Panc1 (cell line): ENCODE results near the gene NECTIN4. TPM values are rescaled to one million over a fixed set of nuclear protein-coding genes. Genes with fewer than 3 reads are reported as not detected.

ENCODE experiments used
- ATAC-seq: fragments of 200-7000 bp; cut with Tn5 transposase; 2 replicates; pipeline ENCODE4 v1.9.1; 2020; ENCODE audit warnings: mild to moderate bottlenecking, moderate library complexity
- BruUV-seq: library from RNA; stranded (reverse); fragments of 400-500 nt; replicated peaks from 2 replicates; lab custom pipeline; 2021; lab: Mats Ljungman, UMichigan
- CTCF ChIA-PET: fragments of 300-600 bp; sonication (Branson Sonifier 250); formaldehyde crosslinking; loops from one replicate; lab custom pipeline; 2022; ENCODE audit warnings: antibody characterized with exemption; lab: Charles Lee
- POLR2A ChIA-PET: fragments of 300-600 bp; sonication (Branson Sonifier 250); formaldehyde crosslinking; loops from one replicate; lab custom pipeline; 2022; ENCODE audit warnings: antibody characterized with exemption; lab: Charles Lee
- DNase-seq: peaks from one replicate; pipeline ENCODE4 v3.0.0-alpha.2; 2010; ENCODE audit warnings: low read depth, low spot score
- H3K27ac ChIP-seq: 2 replicates; pipeline ENCODE4 v1.5.1; 2011; ENCODE audit warnings: mild to moderate bottlenecking, low read length, inconsistent platforms
- H3K27me3 ChIP-seq: fragments of 200-500 bp; sonication (Bioruptor generic); 2 replicates; pipeline ENCODE4 v1.6.0; 2014; ENCODE audit warnings: low read length, inconsistent platforms; ENCODE audit not compliant: control insufficient read depth, insufficient read depth
- H3K36me3 ChIP-seq: fragments of 200-500 bp; sonication (Bioruptor generic); 2 replicates; pipeline ENCODE4 v1.5.1; 2014; ENCODE audit warnings: inconsistent platforms, mild to moderate bottlenecking, low read length, moderate library complexity; ENCODE audit not compliant: control insufficient read depth, insufficient read depth
- H3K4me1 ChIP-seq: 2 replicates; pipeline ENCODE4 v1.5.1; 2011; ENCODE audit warnings: inconsistent platforms, mild to moderate bottlenecking, low read length, moderate library complexity; ENCODE audit not compliant: control insufficient read depth, insufficient read depth
- H3K4me3 ChIP-seq, 2 experiments: 2 replicates each; pipeline ENCODE4 v1.5.1; 2011 to 2012; ENCODE audit warnings: low read depth in 2 of 2, low read length in 2 of 2, mild to moderate bottlenecking in 2 of 2, inconsistent platforms in 1 of 2, moderate library complexity in 1 of 2
- H3K9me3 ChIP-seq: fragments of 200-500 bp; sonication (Bioruptor generic); 2 replicates; pipeline ENCODE4 v1.5.1; 2014; ENCODE audit warnings: low read depth, mild to moderate bottlenecking, inconsistent platforms, low read length, moderate library complexity; ENCODE audit not compliant: control insufficient read depth, insufficient read depth
- POLR2AphosphoS5 ChIP-seq: IDR thresholded peaks from 2 replicates; pipeline ENCODE4 v1.6.1; 2012; ENCODE audit warnings: mild to moderate bottlenecking, low read depth, low read length, moderate library complexity
- SIN3A ChIP-seq: IDR thresholded peaks from 2 replicates; pipeline ENCODE4 v1.6.1; 2012; ENCODE audit warnings: low read depth, mild to moderate bottlenecking, low read length, moderate library complexity, borderline replicate concordance; ENCODE audit not compliant: insufficient read depth
- TCF7L2 ChIP-seq: IDR thresholded peaks from 2 replicates; pipeline ENCODE4 v1.6.1; 2011; ENCODE audit warnings: mild to moderate bottlenecking, low read depth, low read length, inconsistent platforms
- in situ Hi-C: cut with HindIII; loops from 2 replicates; pipeline ENCODE4 v1.10.0; 2016; ENCODE audit warnings: low sequenced_read_pairs, low pct_unique_long_range_greater_than_20kb
- intact Hi-C: fragments of 100-400 bp; cut with micrococcal nuclease; formaldehyde crosslinking; loops from one replicate; pipeline ENCODE4 v1.10.0; 2022; ENCODE audit not compliant: unreplicated experiment
- total RNA-seq: library from RNA; stranded (reverse); gene quantifications from one replicate; pipeline ENCODE4 v1.2.1, GENCODE V29; 2021; ENCODE audit not compliant: unreplicated experiment
- TF ChIP-seq, protein P1 (sequence below): fragments of 450-650 bp; IDR thresholded peaks from 2 replicates; pipeline ENCODE4 v1.5.1; 2017; ENCODE audit warnings: mild to moderate bottlenecking
- TF ChIP-seq, protein P2 (sequence below), 2 experiments: IDR thresholded peaks; 2 replicates each; pipeline ENCODE4 v1.6.1; 2011 to 2012; ENCODE audit warnings: low read depth in 2 of 2, control low read depth in 1 of 2, low read length in 1 of 2, mild to moderate bottlenecking in 1 of 2, moderate library complexity in 1 of 2; ENCODE audit not compliant: insufficient read depth in 1 of 2

Gene NECTIN4
- total RNA-seq, 1 experiment from 2014 or later, result not detected

DNA sequence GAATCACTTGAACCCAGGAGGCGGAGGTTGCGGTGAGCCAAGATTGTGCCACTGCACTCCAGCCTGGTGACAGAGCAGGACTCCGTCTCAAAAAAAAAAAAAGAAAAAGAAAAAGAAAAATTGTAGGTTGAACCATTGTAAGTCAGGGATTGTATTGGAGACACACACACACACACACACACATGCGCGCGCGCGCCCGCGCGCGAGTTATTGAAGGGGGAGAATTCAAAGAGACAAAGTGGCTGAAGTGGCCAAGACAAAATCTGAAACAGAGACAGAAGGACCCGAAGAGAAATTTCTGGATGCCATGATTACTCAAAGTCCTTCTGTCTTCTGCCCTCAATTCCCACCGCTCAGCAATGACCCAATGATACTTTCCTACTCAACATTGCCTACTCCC is 5.1 kb upstream of the NECTIN4 start:
- POLR2A ChIA-PET, result no interaction called here
- no TSS peak for BruUV-seq
- CTCF ChIA-PET, result no interaction called here
- Histone ChIP-seq H3K27me3 (no peaks in the 10 kb centered on the region), H3K4me3 (no peak overlapping the region), H3K36me3 (no peaks in the 10 kb centered on the region), H3K9me3 (no peaks in the 10 kb centered on the region), H3K27ac (no peak overlapping the region), H3K4me1 (0 out of 2 replicates have a peak, but pooled peaks cover 6% of the 10 kb centered on the region)
- ATAC-seq (no peak), DNase-seq (no peak)
- in situ Hi-C loops (no loop called here), intact Hi-C loops (no loop called here)
- TF ChIP-seq, protein P1, sequence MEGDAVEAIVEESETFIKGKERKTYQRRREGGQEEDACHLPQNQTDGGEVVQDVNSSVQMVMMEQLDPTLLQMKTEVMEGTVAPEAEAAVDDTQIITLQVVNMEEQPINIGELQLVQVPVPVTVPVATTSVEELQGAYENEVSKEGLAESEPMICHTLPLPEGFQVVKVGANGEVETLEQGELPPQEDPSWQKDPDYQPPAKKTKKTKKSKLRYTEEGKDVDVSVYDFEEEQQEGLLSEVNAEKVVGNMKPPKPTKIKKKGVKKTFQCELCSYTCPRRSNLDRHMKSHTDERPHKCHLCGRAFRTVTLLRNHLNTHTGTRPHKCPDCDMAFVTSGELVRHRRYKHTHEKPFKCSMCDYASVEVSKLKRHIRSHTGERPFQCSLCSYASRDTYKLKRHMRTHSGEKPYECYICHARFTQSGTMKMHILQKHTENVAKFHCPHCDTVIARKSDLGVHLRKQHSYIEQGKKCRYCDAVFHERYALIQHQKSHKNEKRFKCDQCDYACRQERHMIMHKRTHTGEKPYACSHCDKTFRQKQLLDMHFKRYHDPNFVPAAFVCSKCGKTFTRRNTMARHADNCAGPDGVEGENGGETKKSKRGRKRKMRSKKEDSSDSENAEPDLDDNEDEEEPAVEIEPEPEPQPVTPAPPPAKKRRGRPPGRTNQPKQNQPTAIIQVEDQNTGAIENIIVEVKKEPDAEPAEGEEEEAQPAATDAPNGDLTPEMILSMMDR, result no peak
- TF ChIP-seq POLR2AphosphoS5 (no peak), TCF7L2 (no peak), SIN3A (no peak)
- TF ChIP-seq, protein P2, sequence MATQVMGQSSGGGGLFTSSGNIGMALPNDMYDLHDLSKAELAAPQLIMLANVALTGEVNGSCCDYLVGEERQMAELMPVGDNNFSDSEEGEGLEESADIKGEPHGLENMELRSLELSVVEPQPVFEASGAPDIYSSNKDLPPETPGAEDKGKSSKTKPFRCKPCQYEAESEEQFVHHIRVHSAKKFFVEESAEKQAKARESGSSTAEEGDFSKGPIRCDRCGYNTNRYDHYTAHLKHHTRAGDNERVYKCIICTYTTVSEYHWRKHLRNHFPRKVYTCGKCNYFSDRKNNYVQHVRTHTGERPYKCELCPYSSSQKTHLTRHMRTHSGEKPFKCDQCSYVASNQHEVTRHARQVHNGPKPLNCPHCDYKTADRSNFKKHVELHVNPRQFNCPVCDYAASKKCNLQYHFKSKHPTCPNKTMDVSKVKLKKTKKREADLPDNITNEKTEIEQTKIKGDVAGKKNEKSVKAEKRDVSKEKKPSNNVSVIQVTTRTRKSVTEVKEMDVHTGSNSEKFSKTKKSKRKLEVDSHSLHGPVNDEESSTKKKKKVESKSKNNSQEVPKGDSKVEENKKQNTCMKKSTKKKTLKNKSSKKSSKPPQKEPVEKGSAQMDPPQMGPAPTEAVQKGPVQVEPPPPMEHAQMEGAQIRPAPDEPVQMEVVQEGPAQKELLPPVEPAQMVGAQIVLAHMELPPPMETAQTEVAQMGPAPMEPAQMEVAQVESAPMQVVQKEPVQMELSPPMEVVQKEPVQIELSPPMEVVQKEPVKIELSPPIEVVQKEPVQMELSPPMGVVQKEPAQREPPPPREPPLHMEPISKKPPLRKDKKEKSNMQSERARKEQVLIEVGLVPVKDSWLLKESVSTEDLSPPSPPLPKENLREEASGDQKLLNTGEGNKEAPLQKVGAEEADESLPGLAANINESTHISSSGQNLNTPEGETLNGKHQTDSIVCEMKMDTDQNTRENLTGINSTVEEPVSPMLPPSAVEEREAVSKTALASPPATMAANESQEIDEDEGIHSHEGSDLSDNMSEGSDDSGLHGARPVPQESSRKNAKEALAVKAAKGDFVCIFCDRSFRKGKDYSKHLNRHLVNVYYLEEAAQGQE (IDR thresholded peaks at IDR 0.05; ENCODE audit: insufficient read depth in 1 of 2, low read depth in 2 of 2, low read length in 1 of 2), result no peak

DNA sequence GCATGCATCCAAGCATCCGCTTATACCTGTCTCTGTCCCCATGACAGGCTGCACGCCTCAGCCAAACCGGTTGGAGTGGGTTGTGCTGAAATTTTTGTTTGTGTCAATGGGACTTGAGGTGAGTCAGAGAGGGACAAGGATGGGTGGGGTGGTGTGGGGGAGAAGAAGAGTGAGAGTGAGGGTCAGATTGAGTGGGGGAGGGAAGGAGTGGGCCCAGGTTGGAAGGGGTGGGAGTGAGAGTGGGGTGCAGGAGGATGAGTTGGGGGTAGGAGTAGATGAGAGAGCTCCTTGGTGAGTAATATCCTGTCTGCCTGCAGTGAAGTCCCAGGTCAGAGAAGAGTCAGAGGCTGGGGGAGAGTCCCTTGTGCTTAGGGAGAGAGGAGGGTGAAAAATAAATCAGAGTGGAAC is 3.3 kb upstream of the NECTIN4 start:
- Histone ChIP-seq H3K27ac (no peak overlapping the region), H3K36me3 (no peaks in the 10 kb centered on the region), H3K9me3 (no peaks in the 10 kb centered on the region), H3K4me3 (no peak overlapping the region), H3K27me3 (no peaks in the 10 kb centered on the region), H3K4me1 (0 out of 2 replicates have a peak, but pooled peaks cover 3% of the 10 kb centered on the region)
- POLR2A ChIA-PET, result interaction anchor here (0.6 kb wide), 1 partner anchor 25 kb away, joined by 9 read pairs; the partner anchor contains the start of genes NIT1 and PFDN2
- in situ Hi-C loops (no loop called here), intact Hi-C loops (no loop called here)
- TF ChIP-seq SIN3A (no peak), TCF7L2 (no peak), POLR2AphosphoS5 (no peak)
- TF ChIP-seq, protein P1, result no peak
- TF ChIP-seq, protein P2 (IDR thresholded peaks at IDR 0.05; ENCODE audit: insufficient read depth in 1 of 2, low read depth in 2 of 2, low read length in 1 of 2), result no peak
- no peak for DNase-seq
- CTCF ChIA-PET, result interaction anchor here (1.1 kb wide), 1 partner anchor 51 kb away, joined by 4 read pairs; no protein-coding TSS in a partner anchor
- BruUV-seq, result no TSS peak
- ATAC-seq, result no peak
